CD4-positive, alpha-beta T cell treated with Interleukin-6 at 100 ng/mL for 8 hours (primary cell): ENCODE data around the gene MIPEP.
"Not testable (repeated sequence)": the region's sequence is repeated elsewhere in the genome, so short reads cannot be mapped to it uniquely, and the experiment has no call there.

Experiments used
- DNase-seq: peaks from one replicate; pipeline ENCODE4 v3.0.0-alpha.2; 2020; ENCODE audit warnings: mixed read lengths, low spot score

MIPEP gene

GRCh38 chr13:23889615-23890607 lies 711 bp upstream of the MIPEP start:
- DNase-seq: no peak

GRCh38 chr13:23884361-23884760 lies 4.8 kb downstream of the MIPEP start:
- DNase-seq: not testable (repeated sequence)

- DNase-seq: no peak
Observed at GRCh38 chr13:23883255-23883654, 5.9 kb downstream of the MIPEP start.

- not testable (repeated sequence) for DNase-seq
Observed at GRCh38 chr13:23881402-23881800, 7.8 kb downstream of the MIPEP start.

- not testable (repeated sequence) for DNase-seq
Observed at GRCh38 chr13:23880493-23881401, 8.5 kb downstream of the MIPEP start.

GRCh38 chr13:23877286-23877685 lies 11.9 kb downstream of the MIPEP start:
- no peak for DNase-seq

GRCh38 chr13:23876265-23876664 lies 12.9 kb downstream of the MIPEP start:
- DNase-seq: no peak

- DNase-seq: no peak
Observed at GRCh38 chr13:23871616-23872220, 17.5 kb downstream of the MIPEP start.

GRCh38 chr13:23870356-23871140 lies 18.7 kb downstream of the MIPEP start:
- no peak for DNase-seq

- no peak for DNase-seq
Observed at GRCh38 chr13:23868521-23868920, 20.7 kb downstream of the MIPEP start.

GRCh38 chr13:23867027-23867491 lies 22.1 kb downstream of the MIPEP start:
- no peak for DNase-seq

- DNase-seq: no peak
Observed at GRCh38 chr13:23866420-23867026, 22.7 kb downstream of the MIPEP start.

GRCh38 chr13:23865906-23866305 lies 23.3 kb downstream of the MIPEP start:
- no peak for DNase-seq

GRCh38 chr13:23865026-23865425 lies 24.2 kb downstream of the MIPEP start:
- DNase-seq: no peak

GRCh38 chr13:23861310-23861709 lies 27.9 kb downstream of the MIPEP start:
- DNase-seq: no peak

- no peak for DNase-seq
Observed at GRCh38 chr13:23859904-23860303, 29.3 kb downstream of the MIPEP start.

GRCh38 chr13:23859455-23859854 lies 29.7 kb downstream of the MIPEP start:
- no peak for DNase-seq

- no peak for DNase-seq
Observed at GRCh38 chr13:23858546-23858945, 30.7 kb downstream of the MIPEP start.

GRCh38 chr13:23856008-23856750 lies 33.0 kb downstream of the MIPEP start:
- no peak for DNase-seq

GRCh38 chr13:23855360-23855759 lies 33.8 kb downstream of the MIPEP start:
- DNase-seq: no peak
